Measurements from ENCODE around the gene CRYAB.

- TF ChIP-seq CTCF (conservative IDR thresholded peaks at IDR 0.05) (no peak), EZH2 (IDR thresholded peaks at IDR 0.05; ENCODE audit: low read depth) (no peak)
These were observed 22.7 kb upstream of the CRYAB start for GRCh38 chr11:111934306-111934705.
